Adrenal gland (tissue), 5 donors: Measurements from ENCODE around the gene BARHL1.

Source experiments
- CTCF ChIP-seq, 6 experiments: fragments of 450-650 bp in 4 of 6; fragments of 200-600 bp in 2 of 6; sonication (generic) in 1 of 6; IDR thresholded peaks; 1 replicate in 5 of 6; 2 replicates in 1 of 6; pipeline versions ENCODE4 v1.5.1 to v1.8.0; 2016 to 2021; ENCODE audit warnings: antibody characterized with exemption in 6 of 6, mild to moderate bottlenecking in 2 of 6, moderate library complexity in 1 of 6
- POLR2A ChIP-seq, 2 donors: fragments of 450-650 bp; IDR thresholded peaks; one replicate each; pipeline ENCODE4 v1.6.1; 2017; ENCODE audit warnings: antibody characterized with exemption in 2 of 2, mild to moderate bottlenecking in 2 of 2, moderate library complexity in 1 of 2
- donor health status: DM: no; HTN: no; CAD: no.

- TF ChIP-seq CTCF (IDR thresholded peaks at IDR 0.05) (no peak), POLR2A (IDR thresholded peaks at IDR 0.05) (no peak)
Observed at GRCh38 chr9:132538071-132538470, 44.3 kb upstream of the BARHL1 start.
